ENCODE data around the gene CFAP77. TPM values are rescaled to one million over a fixed set of nuclear protein-coding genes. Genes with fewer than 3 reads are reported as not detected.
A peak's percentile ranks its signal among the peaks of the same experiment; 100 is the strongest.

CFAP77 gene
- total and polyA plus RNA-seq, 2 of the 13 experiments (the other 11 are each of a cell fraction or from before 2014, with no cell fraction given), result not detected

DNA sequence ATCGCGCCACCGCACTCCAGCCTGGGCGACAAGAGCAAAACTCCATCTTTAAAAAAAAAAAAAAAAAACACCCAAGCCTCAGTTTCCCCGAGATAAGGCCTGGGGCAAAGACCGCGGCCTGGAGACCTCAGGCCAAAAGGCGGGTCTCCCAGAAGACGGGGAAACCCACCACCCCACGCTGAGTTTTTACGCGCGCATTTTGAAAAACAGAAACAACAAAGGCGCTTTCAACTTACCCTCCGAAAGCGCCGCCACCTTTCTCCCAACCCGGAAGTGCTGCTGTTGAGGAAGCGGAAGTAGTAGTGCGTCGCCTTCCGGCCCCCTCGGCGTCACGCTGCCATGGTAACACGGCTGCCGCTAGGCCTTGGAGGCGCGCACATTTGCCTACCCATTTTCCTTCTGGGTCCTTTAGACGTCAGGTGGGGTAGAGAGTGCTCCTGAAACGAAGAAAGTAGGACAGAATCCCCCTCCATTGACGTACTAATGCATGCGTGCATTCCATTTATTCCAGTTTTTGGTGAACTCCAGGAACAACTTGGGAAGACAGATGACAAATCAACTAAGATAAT is 3.4 kb upstream of the CFAP77 start, which contains the start of gene TTF1 (continued):
- TF ChIP-seq, protein P1, sequence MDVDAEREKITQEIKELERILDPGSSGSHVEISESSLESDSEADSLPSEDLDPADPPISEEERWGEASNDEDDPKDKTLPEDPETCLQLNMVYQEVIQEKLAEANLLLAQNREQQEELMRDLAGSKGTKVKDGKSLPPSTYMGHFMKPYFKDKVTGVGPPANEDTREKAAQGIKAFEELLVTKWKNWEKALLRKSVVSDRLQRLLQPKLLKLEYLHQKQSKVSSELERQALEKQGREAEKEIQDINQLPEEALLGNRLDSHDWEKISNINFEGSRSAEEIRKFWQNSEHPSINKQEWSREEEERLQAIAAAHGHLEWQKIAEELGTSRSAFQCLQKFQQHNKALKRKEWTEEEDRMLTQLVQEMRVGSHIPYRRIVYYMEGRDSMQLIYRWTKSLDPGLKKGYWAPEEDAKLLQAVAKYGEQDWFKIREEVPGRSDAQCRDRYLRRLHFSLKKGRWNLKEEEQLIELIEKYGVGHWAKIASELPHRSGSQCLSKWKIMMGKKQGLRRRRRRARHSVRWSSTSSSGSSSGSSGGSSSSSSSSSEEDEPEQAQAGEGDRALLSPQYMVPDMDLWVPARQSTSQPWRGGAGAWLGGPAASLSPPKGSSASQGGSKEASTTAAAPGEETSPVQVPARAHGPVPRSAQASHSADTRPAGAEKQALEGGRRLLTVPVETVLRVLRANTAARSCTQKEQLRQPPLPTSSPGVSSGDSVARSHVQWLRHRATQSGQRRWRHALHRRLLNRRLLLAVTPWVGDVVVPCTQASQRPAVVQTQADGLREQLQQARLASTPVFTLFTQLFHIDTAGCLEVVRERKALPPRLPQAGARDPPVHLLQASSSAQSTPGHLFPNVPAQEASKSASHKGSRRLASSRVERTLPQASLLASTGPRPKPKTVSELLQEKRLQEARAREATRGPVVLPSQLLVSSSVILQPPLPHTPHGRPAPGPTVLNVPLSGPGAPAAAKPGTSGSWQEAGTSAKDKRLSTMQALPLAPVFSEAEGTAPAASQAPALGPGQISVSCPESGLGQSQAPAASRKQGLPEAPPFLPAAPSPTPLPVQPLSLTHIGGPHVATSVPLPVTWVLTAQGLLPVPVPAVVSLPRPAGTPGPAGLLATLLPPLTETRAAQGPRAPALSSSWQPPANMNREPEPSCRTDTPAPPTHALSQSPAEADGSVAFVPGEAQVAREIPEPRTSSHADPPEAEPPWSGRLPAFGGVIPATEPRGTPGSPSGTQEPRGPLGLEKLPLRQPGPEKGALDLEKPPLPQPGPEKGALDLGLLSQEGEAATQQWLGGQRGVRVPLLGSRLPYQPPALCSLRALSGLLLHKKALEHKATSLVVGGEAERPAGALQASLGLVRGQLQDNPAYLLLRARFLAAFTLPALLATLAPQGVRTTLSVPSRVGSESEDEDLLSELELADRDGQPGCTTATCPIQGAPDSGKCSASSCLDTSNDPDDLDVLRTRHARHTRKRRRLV (CRISPR knock-in tag; IDR thresholded peaks at IDR 0.05), result no peak
- TF ChIP-seq ZNF775 (CRISPR knock-in tag; IDR thresholded peaks at IDR 0.05; ENCODE audit: borderline replicate concordance), result no peak
- TF ChIP-seq FIP1L1 (IDR thresholded peaks at IDR 0.05; ENCODE audit: borderline replicate concordance, insufficient read depth, low read depth, low read length), result no peak
- TF ChIP-seq, protein P2, sequence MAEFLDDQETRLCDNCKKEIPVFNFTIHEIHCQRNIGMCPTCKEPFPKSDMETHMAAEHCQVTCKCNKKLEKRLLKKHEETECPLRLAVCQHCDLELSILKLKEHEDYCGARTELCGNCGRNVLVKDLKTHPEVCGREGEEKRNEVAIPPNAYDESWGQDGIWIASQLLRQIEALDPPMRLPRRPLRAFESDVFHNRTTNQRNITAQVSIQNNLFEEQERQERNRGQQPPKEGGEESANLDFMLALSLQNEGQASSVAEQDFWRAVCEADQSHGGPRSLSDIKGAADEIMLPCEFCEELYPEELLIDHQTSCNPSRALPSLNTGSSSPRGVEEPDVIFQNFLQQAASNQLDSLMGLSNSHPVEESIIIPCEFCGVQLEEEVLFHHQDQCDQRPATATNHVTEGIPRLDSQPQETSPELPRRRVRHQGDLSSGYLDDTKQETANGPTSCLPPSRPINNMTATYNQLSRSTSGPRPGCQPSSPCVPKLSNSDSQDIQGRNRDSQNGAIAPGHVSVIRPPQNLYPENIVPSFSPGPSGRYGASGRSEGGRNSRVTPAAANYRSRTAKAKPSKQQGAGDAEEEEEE (CRISPR knock-in tag; IDR thresholded peaks at IDR 0.05; ENCODE audit: borderline replicate concordance), result no peak
- TF ChIP-seq GABPB1 (CRISPR knock-in tag; IDR thresholded peaks at IDR 0.05), result peak; percentile 97
- TF ChIP-seq ZSCAN25 (CRISPR knock-in tag; IDR thresholded peaks at IDR 0.05), result no peak
- TF ChIP-seq NBN (conservative IDR thresholded peaks at IDR 0.05), result no peak
- TF ChIP-seq NONO (IDR thresholded peaks at IDR 0.05), result no peak
- TF ChIP-seq NONO (CRISPR knock-in tag; conservative IDR thresholded peaks at IDR 0.05), result peak; percentile 32; the same call in 1 of the 2 replicates
- TF ChIP-seq HNF4A (CRISPR knock-in tag; IDR thresholded peaks at IDR 0.05), result no peak
- TF ChIP-seq, protein P3, sequence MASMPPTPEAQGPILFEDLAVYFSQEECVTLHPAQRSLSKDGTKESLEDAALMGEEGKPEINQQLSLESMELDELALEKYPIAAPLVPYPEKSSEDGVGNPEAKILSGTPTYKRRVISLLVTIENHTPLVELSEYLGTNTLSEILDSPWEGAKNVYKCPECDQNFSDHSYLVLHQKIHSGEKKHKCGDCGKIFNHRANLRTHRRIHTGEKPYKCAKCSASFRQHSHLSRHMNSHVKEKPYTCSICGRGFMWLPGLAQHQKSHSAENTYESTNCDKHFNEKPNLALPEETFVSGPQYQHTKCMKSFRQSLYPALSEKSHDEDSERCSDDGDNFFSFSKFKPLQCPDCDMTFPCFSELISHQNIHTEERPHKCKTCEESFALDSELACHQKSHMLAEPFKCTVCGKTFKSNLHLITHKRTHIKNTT (CRISPR knock-in tag; IDR thresholded peaks at IDR 0.05), result no peak
- TF ChIP-seq, protein P4, sequence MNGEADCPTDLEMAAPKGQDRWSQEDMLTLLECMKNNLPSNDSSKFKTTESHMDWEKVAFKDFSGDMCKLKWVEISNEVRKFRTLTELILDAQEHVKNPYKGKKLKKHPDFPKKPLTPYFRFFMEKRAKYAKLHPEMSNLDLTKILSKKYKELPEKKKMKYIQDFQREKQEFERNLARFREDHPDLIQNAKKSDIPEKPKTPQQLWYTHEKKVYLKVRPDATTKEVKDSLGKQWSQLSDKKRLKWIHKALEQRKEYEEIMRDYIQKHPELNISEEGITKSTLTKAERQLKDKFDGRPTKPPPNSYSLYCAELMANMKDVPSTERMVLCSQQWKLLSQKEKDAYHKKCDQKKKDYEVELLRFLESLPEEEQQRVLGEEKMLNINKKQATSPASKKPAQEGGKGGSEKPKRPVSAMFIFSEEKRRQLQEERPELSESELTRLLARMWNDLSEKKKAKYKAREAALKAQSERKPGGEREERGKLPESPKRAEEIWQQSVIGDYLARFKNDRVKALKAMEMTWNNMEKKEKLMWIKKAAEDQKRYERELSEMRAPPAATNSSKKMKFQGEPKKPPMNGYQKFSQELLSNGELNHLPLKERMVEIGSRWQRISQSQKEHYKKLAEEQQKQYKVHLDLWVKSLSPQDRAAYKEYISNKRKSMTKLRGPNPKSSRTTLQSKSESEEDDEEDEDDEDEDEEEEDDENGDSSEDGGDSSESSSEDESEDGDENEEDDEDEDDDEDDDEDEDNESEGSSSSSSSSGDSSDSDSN (CRISPR knock-in tag; IDR thresholded peaks at IDR 0.05), result 0 out of 2 replicates have a peak, but pooled peaks have one; percentile 32
- TF ChIP-seq, protein P5, sequence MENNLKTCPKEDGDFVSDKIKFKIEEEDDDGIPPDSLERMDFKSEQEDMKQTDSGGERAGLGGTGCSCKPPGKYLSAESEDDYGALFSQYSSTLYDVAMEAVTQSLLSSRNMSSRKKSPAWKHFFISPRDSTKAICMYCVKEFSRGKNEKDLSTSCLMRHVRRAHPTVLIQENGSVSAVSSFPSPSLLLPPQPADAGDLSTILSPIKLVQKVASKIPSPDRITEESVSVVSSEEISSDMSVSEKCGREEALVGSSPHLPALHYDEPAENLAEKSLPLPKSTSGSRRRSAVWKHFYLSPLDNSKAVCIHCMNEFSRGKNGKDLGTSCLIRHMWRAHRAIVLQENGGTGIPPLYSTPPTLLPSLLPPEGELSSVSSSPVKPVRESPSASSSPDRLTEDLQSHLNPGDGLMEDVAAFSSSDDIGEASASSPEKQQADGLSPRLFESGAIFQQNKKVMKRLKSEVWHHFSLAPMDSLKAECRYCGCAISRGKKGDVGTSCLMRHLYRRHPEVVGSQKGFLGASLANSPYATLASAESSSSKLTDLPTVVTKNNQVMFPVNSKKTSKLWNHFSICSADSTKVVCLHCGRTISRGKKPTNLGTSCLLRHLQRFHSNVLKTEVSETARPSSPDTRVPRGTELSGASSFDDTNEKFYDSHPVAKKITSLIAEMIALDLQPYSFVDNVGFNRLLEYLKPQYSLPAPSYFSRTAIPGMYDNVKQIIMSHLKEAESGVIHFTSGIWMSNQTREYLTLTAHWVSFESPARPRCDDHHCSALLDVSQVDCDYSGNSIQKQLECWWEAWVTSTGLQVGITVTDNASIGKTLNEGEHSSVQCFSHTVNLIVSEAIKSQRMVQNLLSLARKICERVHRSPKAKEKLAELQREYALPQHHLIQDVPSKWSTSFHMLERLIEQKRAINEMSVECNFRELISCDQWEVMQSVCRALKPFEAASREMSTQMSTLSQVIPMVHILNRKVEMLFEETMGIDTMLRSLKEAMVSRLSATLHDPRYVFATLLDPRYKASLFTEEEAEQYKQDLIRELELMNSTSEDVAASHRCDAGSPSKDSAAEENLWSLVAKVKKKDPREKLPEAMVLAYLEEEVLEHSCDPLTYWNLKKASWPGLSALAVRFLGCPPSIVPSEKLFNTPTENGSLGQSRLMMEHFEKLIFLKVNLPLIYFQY (CRISPR knock-in tag; IDR thresholded peaks at IDR 0.05; ENCODE audit: borderline replicate concordance), result no peak
- no peak for TF ChIP-seq ZNF12 (CRISPR knock-in tag; IDR thresholded peaks at IDR 0.05)
